GM10248 (cell line): ENCODE results near the gene RASSF7.
A peak's percentile ranks its signal among the peaks of the same experiment; 100 is the strongest.

Experiments used
- CTCF ChIA-PET: fragments of 300-600 bp; sonication (Branson Sonifier 250); formaldehyde crosslinking; extraction: SDS; loops from one replicate; lab custom pipeline; 2021; ENCODE audit warnings: antibody characterized with exemption; lab: Yijun Ruan, JAX
- POLR2A ChIA-PET: fragments of 350-650 bp; sonication (Branson Sonifier 250); formaldehyde crosslinking; extraction: SDS; loops from one replicate; lab custom pipeline; 2020; ENCODE audit warnings: antibody characterized with exemption; lab: Yijun Ruan, JAX
- DNase-seq: peaks from one replicate; pipeline ENCODE4 v3.0.0; 2012; ENCODE audit errors: extremely low spot score
- TF ChIP-seq, protein P1 (sequence below): IDR thresholded peaks from 2 replicates; pipeline ENCODE4 v1.5.1; 2012; ENCODE audit warnings: mild to moderate bottlenecking, low read depth; ENCODE audit errors: extremely low read depth, missing control alignments, control extremely low read depth

Gene RASSF7

DNA sequence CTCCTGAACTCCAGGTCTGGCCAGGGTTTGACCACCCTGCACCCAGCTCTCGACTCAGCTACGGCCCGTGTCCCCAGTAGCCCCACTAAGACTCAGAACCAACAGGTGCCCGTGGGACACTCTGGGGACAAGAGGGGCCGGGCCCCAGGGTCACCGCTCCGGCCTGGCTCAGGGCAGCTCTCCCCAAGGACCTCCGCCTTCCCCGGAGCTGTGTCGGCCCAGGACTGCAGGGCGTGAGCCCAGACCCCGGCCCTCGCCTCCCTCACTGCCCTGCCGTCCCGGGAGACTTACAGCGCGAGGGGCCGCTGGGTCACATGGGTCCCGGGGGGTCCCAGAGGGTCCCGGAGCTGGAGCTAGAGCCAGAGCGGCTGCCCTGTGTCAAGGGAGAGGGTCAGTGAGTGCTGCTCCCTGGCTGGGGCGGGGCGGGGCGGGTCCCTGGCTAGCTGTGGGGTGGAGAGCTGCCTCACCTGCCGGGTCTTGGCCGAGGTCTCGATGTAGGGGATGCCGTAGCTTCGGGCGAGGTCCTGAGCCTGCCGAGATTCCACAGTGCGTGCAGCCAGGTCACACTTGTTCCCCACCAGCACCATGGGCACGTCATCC is 27.7 kb upstream of the RASSF7 start:
- POLR2A ChIA-PET = no interaction called here
- TF ChIP-seq, protein P1, sequence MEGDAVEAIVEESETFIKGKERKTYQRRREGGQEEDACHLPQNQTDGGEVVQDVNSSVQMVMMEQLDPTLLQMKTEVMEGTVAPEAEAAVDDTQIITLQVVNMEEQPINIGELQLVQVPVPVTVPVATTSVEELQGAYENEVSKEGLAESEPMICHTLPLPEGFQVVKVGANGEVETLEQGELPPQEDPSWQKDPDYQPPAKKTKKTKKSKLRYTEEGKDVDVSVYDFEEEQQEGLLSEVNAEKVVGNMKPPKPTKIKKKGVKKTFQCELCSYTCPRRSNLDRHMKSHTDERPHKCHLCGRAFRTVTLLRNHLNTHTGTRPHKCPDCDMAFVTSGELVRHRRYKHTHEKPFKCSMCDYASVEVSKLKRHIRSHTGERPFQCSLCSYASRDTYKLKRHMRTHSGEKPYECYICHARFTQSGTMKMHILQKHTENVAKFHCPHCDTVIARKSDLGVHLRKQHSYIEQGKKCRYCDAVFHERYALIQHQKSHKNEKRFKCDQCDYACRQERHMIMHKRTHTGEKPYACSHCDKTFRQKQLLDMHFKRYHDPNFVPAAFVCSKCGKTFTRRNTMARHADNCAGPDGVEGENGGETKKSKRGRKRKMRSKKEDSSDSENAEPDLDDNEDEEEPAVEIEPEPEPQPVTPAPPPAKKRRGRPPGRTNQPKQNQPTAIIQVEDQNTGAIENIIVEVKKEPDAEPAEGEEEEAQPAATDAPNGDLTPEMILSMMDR = no peak
- DNase-seq = no peak
- CTCF ChIA-PET = interaction anchor here (2.6 to 6.8 kb wide), 2 partner anchors 14 to 189 kb away, joined by 7 to 77 read pairs; no protein-coding TSS in a partner anchor

DNA sequence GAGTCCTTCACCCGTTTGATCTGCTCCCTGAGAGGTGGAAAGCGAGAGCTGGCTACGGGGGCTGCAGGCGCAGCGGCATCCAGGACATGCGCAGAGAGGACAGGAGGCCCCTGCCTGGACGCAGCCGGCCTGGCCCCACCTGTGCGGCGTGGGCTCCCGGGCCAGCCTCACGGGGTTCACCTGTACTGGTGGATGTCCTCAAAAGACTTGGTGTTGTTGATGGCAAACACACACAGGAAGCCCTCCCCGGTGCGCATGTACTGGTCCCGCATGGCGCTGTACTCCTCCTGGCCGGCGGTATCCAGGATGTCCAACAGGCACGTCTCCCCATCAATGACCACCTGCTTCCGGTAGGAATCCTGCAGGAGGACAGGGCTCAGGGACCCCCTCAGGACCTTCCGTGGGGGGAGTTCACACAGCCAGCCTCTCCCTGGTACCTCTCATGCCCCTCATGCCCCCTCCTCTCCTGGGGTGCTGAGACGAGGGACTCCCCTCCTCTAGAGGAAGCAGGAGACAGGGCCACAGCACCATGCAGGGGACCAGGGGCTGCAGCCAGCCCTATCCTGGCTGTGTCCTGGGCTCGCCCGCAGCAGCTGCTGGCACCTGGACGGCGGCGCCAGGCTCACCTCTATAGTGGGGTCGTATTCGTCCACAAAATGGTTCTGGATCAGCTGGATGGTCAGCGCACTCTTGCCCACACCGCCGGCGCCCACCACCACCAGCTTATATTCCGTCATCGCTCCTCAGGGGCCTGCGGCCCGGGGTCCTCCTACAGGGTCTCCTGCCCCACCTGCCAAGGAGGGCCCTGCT is 27.0 kb upstream of the RASSF7 start:
- ChIA-PET CTCF (interaction anchor here (2.6 to 6.8 kb wide), 2 partner anchors 15 to 188 kb away, joined by 7 to 77 read pairs; no protein-coding TSS in a partner anchor), POLR2A (no interaction called here)
- DNase-seq = no peak
- TF ChIP-seq, protein P1 = no peak

DNA sequence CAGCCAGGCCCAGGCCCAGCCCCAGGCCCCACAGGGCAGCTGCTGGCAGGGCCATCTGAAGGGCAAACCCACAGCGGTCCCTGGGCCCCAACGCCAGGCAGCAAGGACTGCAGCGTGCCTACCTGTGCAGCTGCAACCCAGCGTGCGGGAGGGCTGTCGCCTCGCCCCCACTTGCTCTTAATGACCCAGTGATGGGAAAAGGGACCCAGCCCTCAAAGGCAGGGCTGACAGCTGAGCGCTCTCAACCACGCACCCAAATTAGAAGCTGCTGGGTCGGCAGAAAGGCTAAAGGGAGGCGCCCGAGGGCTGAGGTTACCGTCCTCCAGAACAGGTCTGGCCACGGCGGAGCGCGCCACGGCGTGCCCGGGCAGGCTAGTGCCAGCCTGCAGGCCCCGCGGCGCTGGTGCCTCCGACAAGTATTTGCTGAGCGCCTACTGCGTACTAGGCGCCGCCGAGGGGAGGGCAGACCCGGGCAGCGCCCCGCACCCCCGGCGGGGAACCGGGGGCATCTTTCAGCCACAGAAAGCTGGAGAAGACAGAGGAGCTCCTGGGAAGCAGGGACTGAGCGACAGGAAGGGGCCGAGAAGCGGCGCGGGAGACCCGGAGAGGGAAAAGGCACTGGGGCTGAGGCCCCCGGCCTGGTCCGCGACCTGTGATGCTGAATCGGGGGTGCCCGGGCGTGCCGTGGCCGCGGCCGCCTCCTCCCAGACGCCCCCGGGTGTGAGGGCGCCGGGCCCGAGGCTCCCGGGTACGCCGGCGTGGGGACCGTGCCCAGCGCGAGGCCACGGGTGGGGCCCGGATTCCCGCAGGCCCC is 26.2 kb upstream of the RASSF7 start:
- CTCF ChIA-PET = interaction anchor here (2.2 to 6.8 kb wide), 3 partner anchors 16 to 187 kb away, joined by 7 to 77 read pairs (median 11); no protein-coding TSS in a partner anchor
- no peak for DNase-seq
- POLR2A ChIA-PET = no interaction called here
- TF ChIP-seq, protein P1 = no peak

DNA sequence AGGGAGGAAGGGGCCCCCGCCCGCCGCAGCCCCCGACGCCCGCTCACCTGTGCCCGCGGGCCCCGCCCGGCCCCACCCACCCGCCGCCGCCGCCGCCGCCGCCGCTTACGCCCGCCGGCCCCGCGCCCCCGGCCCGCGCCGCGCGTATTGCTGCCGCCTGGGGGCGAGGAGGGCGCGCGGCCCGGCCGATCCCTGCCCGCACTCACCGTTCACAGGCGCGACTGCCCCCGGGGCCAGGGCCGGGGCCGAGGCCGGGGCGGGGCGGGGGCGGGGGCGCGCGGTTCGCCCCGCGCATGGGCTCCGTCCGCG is 25.6 kb upstream of the RASSF7 start:
- ChIA-PET POLR2A (interaction anchor here (1.1 to 1.5 kb wide), 3 partner anchors 29 to 284 kb away, joined by 3 read pairs; partner anchors contain the start of genes PNPLA2 and RNH1), CTCF (interaction anchor here (1.0 to 6.8 kb wide), 3 partner anchors 13 to 20 kb away, joined by 3 to 77 read pairs (median 11); no protein-coding TSS in a partner anchor)
- TF ChIP-seq, protein P1 = peak; percentile 6
- DNase-seq = no peak

DNA sequence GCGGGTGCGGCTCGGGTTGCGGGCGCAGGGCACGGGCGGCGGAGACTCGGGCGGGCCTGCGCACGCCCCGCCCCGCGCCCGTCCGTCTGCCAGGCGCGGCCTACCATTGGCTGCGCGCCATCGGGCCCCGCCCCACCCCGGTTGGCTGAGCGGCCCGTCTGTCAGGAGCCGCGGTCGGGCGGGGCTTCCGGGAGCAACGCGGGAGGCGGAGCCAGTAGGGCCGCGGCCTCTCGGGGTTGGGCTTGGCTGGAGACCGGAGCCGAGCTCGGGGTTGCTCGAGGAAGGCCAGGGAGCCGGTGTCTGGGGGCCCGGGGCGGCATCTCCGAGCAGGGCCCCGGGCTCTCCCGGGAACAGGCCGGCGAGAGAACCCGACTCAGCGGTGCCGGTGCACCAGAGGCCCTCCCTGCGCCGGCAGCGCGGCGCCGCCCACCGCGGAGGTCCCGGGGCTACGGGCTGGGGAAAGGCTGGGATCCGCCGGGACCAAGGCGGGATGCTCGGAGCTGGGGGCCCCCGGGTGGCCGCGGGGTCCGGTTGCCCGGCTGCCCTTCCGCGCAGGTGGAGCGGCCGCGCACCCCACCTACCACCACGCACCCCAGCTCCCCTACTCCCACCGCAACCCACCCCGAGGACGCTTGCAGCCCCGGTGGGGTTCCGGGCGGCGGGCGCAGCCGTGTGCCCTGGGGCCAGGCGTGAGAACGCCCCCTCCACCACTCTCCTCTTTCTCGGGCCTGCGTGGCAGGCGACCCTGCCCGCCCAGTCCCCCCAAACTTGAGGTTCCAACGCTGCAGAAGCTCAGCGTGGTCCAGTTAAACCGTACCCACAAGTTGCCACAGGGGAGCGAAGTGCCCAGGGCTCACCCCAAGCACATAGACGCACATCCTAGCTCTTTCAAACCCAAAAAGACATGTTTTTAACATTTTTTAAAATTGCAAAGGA is 25.0 kb upstream of the RASSF7 start, which contains the start of gene HRAS:
Gene HRAS (minus strand): TSS at position 58 of the 936 bp plus-strand sequence.
- peak; percentile 100 for DNase-seq
- ChIA-PET POLR2A (interaction anchor here (1.1 to 1.5 kb wide), 3 partner anchors 29 to 283 kb away, joined by 3 read pairs; partner anchors contain the start of genes PNPLA2 and RNH1), CTCF (interaction anchor here (0.7 to 6.8 kb wide), 8 partner anchors 9 to 191 kb away, joined by 3 to 77 read pairs (median 3); no protein-coding TSS in a partner anchor)
- TF ChIP-seq, protein P1 = no peak
